Measurements from ENCODE around the gene SMIM43.

The SMIM43 gene
- 0 to 0.04 (median 0) reads per million in 3 experiments for total RNA-seq

DNA sequence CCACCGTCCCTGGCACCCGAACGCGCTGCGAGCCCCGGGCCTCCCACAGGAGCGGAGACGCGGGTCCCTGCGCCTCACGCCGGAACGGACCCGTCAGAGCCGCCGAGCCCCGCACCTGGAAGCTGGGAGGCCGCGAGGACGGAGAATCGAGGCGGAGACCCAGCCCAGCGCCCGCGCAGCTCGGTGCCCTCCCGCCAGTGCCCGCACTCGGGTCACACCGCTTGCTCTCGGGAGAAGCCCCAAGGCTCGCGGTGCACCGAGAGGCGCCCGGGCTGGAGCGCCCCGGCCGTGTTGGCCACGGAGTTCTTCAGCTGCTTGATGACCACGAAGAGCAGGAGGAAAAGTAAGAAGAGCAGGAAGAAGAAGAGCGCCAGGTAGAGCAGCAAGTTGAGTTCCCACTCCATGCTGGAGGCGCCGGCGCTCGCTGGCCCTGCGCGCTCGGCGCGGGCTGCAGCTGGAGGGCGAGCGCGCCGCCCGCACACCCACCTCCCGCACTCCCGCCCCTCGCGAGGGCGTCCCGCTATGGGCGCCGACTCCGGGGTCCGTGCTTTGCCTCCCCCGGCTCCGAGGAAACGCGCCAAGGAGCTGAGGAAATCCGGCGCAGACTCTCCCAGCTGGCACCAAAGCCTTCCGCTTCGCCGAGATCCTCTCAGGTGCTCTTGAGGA lies at the start of gene SMIM43:
TSS of gene SMIM43 (minus strand) at position 463 of the 666 bp plus-strand sequence. CDS start at position 404, 59 bp downstream.
- DNase-seq, result no peak

DNA sequence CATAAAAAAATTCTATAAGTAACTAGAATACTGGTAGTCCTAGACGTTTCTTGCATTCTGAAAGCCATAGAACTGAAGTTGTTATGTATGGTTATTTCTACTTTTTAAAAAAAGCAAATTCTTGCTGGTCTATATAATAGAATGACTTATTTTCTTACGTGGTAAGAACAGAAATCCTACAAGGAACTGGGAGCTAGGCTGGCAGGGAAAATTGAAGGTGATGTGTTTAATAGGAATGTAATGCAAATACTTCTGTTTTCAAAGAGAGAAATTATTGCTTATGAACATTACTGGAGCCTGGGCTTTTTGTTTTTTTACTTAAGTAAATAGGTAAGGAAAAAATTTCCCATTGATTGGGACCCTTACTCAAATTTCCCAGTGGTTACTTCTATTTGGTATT lies 49.8 kb upstream of the SMIM43 start:
- DNase-seq, result no peak

DNA sequence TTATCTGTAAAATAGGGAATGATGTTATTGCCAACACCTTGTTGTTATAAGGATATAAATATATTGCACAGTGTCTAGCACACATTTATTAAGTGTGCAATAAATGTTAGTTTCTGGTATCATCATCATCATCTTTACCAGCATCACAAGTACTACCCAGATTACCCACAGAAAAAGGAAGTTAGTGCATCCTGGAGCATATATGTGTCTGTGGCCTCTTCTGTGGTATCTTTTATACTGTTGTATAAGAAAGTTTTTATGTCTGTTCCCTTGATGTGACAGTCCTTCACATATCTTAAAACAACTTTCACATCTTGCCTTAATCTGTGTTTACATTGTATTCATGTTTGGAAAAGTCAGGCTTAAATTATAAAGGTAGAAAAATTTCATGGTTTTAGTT lies 46.2 kb upstream of the SMIM43 start:
- DNase-seq, result no peak

DNA sequence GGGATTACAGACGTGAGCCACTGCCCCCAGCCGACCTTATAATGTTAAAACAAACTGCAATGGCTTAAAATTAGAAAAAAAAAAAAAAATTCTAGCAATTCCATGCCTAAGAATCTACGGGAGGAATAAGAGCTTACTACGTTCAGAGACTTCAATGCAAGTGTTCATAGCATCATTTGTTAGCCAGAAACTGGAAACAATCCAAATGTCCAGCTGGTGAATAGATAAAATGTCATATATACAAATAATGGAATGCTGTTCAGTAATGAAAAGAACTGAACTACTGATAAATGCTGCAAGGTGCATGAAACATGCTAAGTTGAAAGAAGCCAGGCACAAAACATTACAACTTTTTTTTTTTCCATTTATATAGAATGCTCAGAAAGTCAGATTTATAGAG lies 41.4 kb upstream of the SMIM43 start:
- no peak for DNase-seq

GRCh38 chr4:121801715-121802075 lies 36.7 kb upstream of the SMIM43 start:
- no peak for DNase-seq

DNA sequence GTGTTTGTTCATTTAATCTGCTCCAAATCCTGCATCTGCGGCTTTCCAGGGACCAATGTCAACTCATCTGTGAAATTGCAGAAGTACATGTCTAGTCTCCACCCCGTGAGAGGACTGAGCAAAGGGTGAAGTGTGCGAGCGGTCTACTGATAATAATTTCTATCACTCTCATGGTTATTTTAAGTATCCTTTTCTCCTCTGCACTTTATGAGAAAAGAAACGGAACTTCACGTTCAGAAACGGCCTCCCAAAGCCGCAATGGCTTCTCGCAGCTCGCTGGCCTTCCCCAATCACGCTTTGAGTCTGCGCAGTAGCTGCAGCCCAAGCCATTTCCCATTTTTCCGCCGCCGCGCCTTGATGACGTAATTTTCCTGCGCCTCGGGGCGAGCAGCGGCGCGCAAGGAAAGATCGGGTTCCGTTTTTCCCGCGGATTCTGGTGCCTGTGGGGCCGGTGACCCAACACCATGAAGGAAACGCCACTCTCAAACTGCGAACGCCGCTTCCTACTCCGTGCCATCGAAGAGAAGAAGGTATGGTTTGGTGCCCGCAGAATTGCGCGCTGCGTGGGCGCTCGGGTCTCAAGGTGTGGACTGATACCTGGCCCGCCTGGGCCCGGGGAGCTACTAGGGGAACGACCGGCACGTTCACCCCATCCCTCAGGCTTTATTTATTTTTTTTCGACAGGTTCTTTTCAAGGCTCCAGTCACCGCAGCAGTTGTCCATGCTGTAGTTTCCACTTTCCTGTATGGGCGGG lies 36.2 kb upstream of the SMIM43 start, which contains the start of gene EXOSC9:
TSS of gene EXOSC9 (plus strand) at position 363 of the 754 bp plus-strand sequence. CDS start at position 465, 102 bp downstream.
- DNase-seq, result peak; percentile 91

- no peak for DNase-seq
Measured at GRCh38 chr4:121800638-121800960, 35.6 kb upstream of the SMIM43 start.

GRCh38 chr4:121799867-121800501 lies 35.0 kb upstream of the SMIM43 start:
- DNase-seq, result no peak

GRCh38 chr4:121799208-121799823 lies 34.4 kb upstream of the SMIM43 start:
- no peak for DNase-seq

- no peak for DNase-seq
Measured at GRCh38 chr4:121796283-121796682, 31.3 kb upstream of the SMIM43 start.

GRCh38 chr4:121794505-121795188 lies 29.7 kb upstream of the SMIM43 start:
- no peak for DNase-seq

- no peak for DNase-seq
Measured at GRCh38 chr4:121792966-121793365, 28.0 kb upstream of the SMIM43 start.

GRCh38 chr4:121791481-121791880 lies 26.5 kb upstream of the SMIM43 start:
- no peak for DNase-seq

DNA sequence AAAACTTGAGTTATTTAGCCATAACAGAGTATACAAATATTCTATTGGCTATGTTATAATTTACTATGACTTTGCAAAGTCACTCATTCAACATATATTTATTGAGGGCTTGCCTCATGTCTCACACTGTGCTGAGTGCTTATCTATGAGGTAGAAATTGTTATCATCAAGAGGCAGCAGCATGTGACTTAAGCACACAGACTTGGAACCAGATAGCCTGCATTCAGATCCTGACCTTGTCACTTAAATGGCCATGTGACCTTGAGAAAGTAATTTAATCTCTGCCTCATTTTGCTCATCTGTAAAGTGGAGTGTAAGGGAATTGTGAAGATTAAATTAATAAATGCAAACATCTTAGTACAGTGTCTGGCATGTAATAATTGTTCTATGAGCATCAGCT lies 26.0 kb upstream of the SMIM43 start:
- no peak for DNase-seq

GRCh38 chr4:121789960-121790829 lies 25.2 kb upstream of the SMIM43 start:
- no peak for DNase-seq

- no peak for DNase-seq
Measured at GRCh38 chr4:121789455-121789854, 24.5 kb upstream of the SMIM43 start.

DNA sequence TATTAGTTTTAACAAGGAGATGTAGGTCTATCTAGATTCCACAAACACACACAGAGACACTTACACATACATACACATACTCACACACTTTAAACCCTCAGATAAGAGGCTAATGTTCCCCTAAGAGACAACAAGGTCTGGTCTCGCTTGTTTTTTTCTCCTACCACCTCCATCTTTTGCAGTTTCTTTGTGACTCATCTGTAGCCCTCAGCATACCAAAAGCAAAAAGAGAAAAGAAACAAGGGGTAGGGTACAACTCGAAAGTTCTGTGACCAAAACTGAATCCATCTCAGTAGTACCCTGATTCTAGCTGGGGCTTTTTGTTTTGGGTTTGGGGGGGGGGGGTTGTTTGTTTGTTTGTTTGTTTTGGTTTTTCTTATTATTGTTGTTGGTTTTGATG lies 23.9 kb upstream of the SMIM43 start:
- no peak for DNase-seq

DNA sequence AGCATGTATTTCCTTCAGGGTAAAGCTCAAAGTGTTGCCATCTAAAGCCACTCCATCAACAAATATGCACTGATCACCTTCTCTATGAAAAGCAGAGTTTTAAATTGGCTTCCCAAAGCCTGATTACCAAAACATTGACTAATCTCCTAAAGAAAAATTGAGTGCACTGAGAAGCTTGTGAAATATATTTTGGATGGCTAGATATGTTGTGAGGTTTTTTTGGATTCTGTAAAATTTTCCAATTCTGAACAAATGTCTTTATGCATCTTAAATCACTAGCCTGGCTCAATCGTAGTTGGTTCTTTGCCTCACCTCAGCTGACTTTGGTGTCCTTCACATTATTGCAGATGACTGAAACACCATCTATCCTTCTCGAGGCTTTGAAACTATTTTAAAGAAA lies 21.3 kb upstream of the SMIM43 start:
- DNase-seq, result no peak

GRCh38 chr4:121785479-121785878 lies 20.5 kb upstream of the SMIM43 start:
- DNase-seq, result no peak

GRCh38 chr4:121784975-121785374 lies 20.0 kb upstream of the SMIM43 start:
- DNase-seq, result no peak

- no peak for DNase-seq
Measured at GRCh38 chr4:121784401-121784800, 19.4 kb upstream of the SMIM43 start.

DNA sequence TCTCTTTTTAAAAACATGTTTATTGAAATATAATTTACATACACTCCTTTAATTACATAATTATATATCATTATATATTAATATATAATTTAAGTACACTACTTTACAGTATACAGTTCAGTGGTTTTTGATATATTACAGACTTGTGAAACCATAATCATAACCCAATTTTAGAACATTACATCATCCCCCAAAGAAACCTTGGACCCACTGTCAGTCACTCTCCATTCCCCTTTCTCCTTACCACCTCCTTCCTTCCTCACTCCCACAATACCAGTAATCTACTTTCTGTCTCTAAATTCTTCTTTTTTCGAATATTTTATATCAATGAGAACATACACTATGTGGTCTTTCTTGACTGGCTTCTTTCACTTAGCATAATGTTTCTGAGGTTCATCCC lies 18.2 kb upstream of the SMIM43 start:
- DNase-seq, result no peak

Data from central memory CD4-positive, alpha-beta T cell (primary cell).